ENCODE measurements around the gene MCF2L2.

DNA sequence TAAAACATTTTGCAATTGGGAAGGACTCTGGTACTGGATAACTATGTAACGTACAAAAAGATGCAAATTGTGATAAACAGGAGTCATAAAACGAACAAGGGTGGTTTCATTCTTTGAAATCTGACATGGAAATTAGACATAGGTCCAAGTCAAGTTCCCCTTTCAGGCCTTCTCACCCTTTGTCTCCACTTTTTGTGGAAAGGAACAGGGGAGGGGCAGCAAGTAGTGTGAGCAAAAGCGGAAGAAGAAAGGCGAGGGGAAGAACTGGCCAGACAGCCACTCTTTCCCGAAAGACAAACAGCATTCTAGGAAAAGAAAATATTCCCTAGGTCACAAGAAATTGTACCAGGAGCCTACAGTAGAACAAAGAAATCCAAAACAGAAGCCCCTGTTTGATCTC is 52.6 kb downstream of the MCF2L2 start:
- TF ChIP-seq, protein P1, sequence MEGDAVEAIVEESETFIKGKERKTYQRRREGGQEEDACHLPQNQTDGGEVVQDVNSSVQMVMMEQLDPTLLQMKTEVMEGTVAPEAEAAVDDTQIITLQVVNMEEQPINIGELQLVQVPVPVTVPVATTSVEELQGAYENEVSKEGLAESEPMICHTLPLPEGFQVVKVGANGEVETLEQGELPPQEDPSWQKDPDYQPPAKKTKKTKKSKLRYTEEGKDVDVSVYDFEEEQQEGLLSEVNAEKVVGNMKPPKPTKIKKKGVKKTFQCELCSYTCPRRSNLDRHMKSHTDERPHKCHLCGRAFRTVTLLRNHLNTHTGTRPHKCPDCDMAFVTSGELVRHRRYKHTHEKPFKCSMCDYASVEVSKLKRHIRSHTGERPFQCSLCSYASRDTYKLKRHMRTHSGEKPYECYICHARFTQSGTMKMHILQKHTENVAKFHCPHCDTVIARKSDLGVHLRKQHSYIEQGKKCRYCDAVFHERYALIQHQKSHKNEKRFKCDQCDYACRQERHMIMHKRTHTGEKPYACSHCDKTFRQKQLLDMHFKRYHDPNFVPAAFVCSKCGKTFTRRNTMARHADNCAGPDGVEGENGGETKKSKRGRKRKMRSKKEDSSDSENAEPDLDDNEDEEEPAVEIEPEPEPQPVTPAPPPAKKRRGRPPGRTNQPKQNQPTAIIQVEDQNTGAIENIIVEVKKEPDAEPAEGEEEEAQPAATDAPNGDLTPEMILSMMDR (IDR thresholded peaks at IDR 0.05; ENCODE audit: poor library complexity, severe bottlenecking), result no peak
- TF ChIP-seq EP300 (conservative IDR thresholded peaks at IDR 0.05; ENCODE audit: poor library complexity, severe bottlenecking), result no peak
- TF ChIP-seq, protein P2, sequence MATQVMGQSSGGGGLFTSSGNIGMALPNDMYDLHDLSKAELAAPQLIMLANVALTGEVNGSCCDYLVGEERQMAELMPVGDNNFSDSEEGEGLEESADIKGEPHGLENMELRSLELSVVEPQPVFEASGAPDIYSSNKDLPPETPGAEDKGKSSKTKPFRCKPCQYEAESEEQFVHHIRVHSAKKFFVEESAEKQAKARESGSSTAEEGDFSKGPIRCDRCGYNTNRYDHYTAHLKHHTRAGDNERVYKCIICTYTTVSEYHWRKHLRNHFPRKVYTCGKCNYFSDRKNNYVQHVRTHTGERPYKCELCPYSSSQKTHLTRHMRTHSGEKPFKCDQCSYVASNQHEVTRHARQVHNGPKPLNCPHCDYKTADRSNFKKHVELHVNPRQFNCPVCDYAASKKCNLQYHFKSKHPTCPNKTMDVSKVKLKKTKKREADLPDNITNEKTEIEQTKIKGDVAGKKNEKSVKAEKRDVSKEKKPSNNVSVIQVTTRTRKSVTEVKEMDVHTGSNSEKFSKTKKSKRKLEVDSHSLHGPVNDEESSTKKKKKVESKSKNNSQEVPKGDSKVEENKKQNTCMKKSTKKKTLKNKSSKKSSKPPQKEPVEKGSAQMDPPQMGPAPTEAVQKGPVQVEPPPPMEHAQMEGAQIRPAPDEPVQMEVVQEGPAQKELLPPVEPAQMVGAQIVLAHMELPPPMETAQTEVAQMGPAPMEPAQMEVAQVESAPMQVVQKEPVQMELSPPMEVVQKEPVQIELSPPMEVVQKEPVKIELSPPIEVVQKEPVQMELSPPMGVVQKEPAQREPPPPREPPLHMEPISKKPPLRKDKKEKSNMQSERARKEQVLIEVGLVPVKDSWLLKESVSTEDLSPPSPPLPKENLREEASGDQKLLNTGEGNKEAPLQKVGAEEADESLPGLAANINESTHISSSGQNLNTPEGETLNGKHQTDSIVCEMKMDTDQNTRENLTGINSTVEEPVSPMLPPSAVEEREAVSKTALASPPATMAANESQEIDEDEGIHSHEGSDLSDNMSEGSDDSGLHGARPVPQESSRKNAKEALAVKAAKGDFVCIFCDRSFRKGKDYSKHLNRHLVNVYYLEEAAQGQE (IDR thresholded peaks at IDR 0.05; ENCODE audit: borderline replicate concordance), result no peak
- TF ChIP-seq EZH2 (IDR thresholded peaks at IDR 0.05; ENCODE audit: borderline replicate concordance, insufficient read depth, low read length, poor library complexity, severe bottlenecking), result no peak
- no peak for TF ChIP-seq POLR2AphosphoS5 (IDR thresholded peaks at IDR 0.05)
- TF ChIP-seq MXI1 (conservative IDR thresholded peaks at IDR 0.05; ENCODE audit: poor library complexity, severe bottlenecking), result no peak
- TF ChIP-seq TAF1 (IDR thresholded peaks at IDR 0.05; ENCODE audit: low read depth), result no peak
- TF ChIP-seq SMC3 (conservative IDR thresholded peaks at IDR 0.05; ENCODE audit: poor library complexity), result no peak
- no peak for TF ChIP-seq RAD21 (conservative IDR thresholded peaks at IDR 0.05)
